ENCODE data around the gene DEFB128. TPM values are rescaled to one million over a fixed set of nuclear protein-coding genes. Genes with fewer than 3 reads are reported as not detected.

The DEFB128 gene
- total and polyA plus RNA-seq, 10 of the 15 experiments (the other 5 are each of a cell fraction or from before 2014, with no cell fraction given) = not detected

DNA sequence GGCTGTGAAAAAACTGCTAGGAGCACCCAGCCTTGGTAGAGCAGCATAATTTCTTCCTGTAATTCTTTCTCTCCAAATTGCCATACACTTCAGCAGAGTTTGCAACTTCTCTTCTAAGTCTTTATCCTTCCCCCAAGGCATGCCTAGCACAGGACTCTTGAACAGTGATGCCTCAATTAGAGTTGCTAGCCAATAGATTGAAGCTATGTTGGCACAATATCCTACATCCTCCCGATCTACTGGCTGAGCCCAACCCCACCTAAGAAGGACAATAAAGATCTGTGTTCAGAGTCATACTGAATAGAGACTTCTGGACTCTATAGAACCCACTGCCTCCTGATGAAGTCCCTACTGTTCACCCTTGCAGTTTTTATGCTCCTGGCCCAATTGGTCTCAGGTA is 47.2 kb downstream of the DEFB128 start, which contains the start of gene DEFB126:
Gene DEFB126 (plus strand): TSS at position 301 of the 400 bp plus-strand sequence. CDS start 39 bp downstream, at position 340.
- Histone ChIP-seq H3K9me3 (replicated peaks; ENCODE audit: control insufficient read depth, insufficient read depth, low read length) (no peaks in the 10 kb centered on the region; the same call in 2 of the 3 replicates), H3K4me2 (ENCODE audit: control insufficient read depth, insufficient read depth) (no peak within 1 kb of the TSS), H2AFZ (ENCODE audit: control insufficient read depth, low read depth, low read length) (no peak within 1 kb of the TSS), H3K27ac (ENCODE audit: control insufficient read depth, insufficient read depth) (no peak within 1 kb of the TSS), H3K36me3 (ENCODE audit: control insufficient read depth in 2 of 2, insufficient read depth in 2 of 2, low read length in 1 of 2) (no peaks in the 10 kb centered on the region), H3K27me3 (replicated peaks in 1 of 2; ENCODE audit: control insufficient read depth in 2 of 2, insufficient read depth in 2 of 2, low read length in 1 of 2) (no peaks in the 10 kb centered on the region; a peak in 2 of 4 replicates), H3K79me2 (ENCODE audit: control insufficient read depth, insufficient read depth, low read length) (no peaks in the 10 kb centered on the region), H3K4me3 (no peak within 1 kb of the TSS), H3K4me1 (ENCODE audit: control insufficient read depth, insufficient read depth, low read length) (no peaks in the 10 kb centered on the region), H3K9ac (ENCODE audit: control insufficient read depth, insufficient read depth, low read length) (no peak within 1 kb of the TSS), H4K20me1 (ENCODE audit: control insufficient read depth, insufficient read depth) (no peaks in the 10 kb centered on the region)
- ChIA-PET CTCF (no interaction called here), SMC1A (ENCODE audit: uncharacterized antibody, unreplicated experiment) (no interaction called here), RAD21 (ENCODE audit: unreplicated experiment) (no interaction called here), POLR2A (no interaction called here)
- FAIRE-seq (no peak), DNase-seq (ENCODE audit: low read depth, low spot score) (no peak), ATAC-seq (no peak)
- in situ Hi-C loops (cut with MboI) (no loop called here), intact Hi-C loops (cut with micrococcal nuclease; ENCODE audit: unreplicated experiment) (no loop called here)
- TF ChIP-seq, protein P1, sequence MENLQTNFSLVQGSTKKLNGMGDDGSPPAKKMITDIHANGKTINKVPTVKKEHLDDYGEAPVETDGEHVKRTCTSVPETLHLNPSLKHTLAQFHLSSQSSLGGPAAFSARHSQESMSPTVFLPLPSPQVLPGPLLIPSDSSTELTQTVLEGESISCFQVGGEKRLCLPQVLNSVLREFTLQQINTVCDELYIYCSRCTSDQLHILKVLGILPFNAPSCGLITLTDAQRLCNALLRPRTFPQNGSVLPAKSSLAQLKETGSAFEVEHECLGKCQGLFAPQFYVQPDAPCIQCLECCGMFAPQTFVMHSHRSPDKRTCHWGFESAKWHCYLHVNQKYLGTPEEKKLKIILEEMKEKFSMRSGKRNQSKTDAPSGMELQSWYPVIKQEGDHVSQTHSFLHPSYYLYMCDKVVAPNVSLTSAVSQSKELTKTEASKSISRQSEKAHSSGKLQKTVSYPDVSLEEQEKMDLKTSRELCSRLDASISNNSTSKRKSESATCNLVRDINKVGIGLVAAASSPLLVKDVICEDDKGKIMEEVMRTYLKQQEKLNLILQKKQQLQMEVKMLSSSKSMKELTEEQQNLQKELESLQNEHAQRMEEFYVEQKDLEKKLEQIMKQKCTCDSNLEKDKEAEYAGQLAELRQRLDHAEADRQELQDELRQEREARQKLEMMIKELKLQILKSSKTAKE (IDR thresholded peaks at IDR 0.05; ENCODE audit: low read depth, poor library complexity, severe bottlenecking) = no peak
- TF ChIP-seq WRNIP1 (IDR thresholded peaks at IDR 0.05; ENCODE audit: borderline replicate concordance, low read depth, low read length) (no peak), BACH1 (IDR thresholded peaks at IDR 0.05; ENCODE audit: borderline replicate concordance) (no peak)
- WGBS (ENCODE audit: insufficient coverage, insufficient replicate concordance, low lambda C conversion rate, missing lambda C conversion rate) = 0% methylated on average over 1 of the region's 1 CpG
- BruUV-seq (replicated peaks) = no TSS peak

Other genes starting within 250 kb of the DEFB128 start
Only the 7 nearest of the 11 such genes appear.
- not detected in 2 replicates for gene DEFB125, start 102.0 kb downstream of the DEFB128 start, total RNA-seq (2014; rRNA removed)
- not detected in 2 replicates for gene DEFB125, start 102.0 kb downstream of the DEFB128 start, total RNA-seq (2014; rRNA removed; fragmentation: Illumina TruSeq; extraction: Trizol)
- not detected in 2 replicates for gene DEFB125, start 102.0 kb downstream of the DEFB128 start, total RNA-seq (2021)
- not detected in 2 replicates for gene DEFB125, start 102.0 kb downstream of the DEFB128 start, polyA plus RNA-seq (2011; rRNA removed)
- gene DEFB125, start 102.0 kb downstream of the DEFB128 start, polyA plus RNA-seq (2014; fragmentation: Illumina TruSeq; extraction: Trizol) = not detected in 2 replicates
- gene DEFB125, start 102.0 kb downstream of the DEFB128 start, polyA plus RNA-seq (2014; fragmentation: Nextera tagmentation; extraction: Ambion mirVana) = not detected
- gene DEFB125, start 102.0 kb downstream of the DEFB128 start, polyA plus RNA-seq (2014; rRNA removed) = not detected in 2 replicates
- not detected for gene DEFB125, start 102.0 kb downstream of the DEFB128 start, polyA plus RNA-seq (2016; fragmentation: Nextera tagmentation; extraction: Ambion mirVana)
- gene DEFB126, start 47.1 kb downstream of the DEFB128 start, total RNA-seq (2014; rRNA removed) = not detected in 2 replicates
- gene DEFB126, start 47.1 kb downstream of the DEFB128 start, total RNA-seq (2014; rRNA removed; fragmentation: Illumina TruSeq; extraction: Trizol) = not detected in 2 replicates
- gene DEFB126, start 47.1 kb downstream of the DEFB128 start, total RNA-seq (2021) = not detected in 2 replicates
- not detected in 2 replicates for gene DEFB126, start 47.1 kb downstream of the DEFB128 start, polyA plus RNA-seq (2011; rRNA removed)
- gene DEFB126, start 47.1 kb downstream of the DEFB128 start, polyA plus RNA-seq (2014; fragmentation: Illumina TruSeq; extraction: Trizol) = not detected in 2 replicates
- not detected for gene DEFB126, start 47.1 kb downstream of the DEFB128 start, polyA plus RNA-seq (2014; fragmentation: Nextera tagmentation; extraction: Ambion mirVana)
- not detected in 2 replicates for gene DEFB126, start 47.1 kb downstream of the DEFB128 start, polyA plus RNA-seq (2014; rRNA removed)
- not detected for gene DEFB126, start 47.1 kb downstream of the DEFB128 start, polyA plus RNA-seq (2016; fragmentation: Nextera tagmentation; extraction: Ambion mirVana)
- not detected in 2 replicates for gene DEFB127, start 32.3 kb downstream of the DEFB128 start, total RNA-seq (2014; rRNA removed)
- gene DEFB127, start 32.3 kb downstream of the DEFB128 start, total RNA-seq (2014; rRNA removed; fragmentation: Illumina TruSeq; extraction: Trizol) = not detected in 2 replicates
- not detected in 2 replicates for gene DEFB127, start 32.3 kb downstream of the DEFB128 start, total RNA-seq (2021)
- not detected in 2 replicates for gene DEFB127, start 32.3 kb downstream of the DEFB128 start, polyA plus RNA-seq (2011; rRNA removed)
- not detected in 2 replicates for gene DEFB127, start 32.3 kb downstream of the DEFB128 start, polyA plus RNA-seq (2014; fragmentation: Illumina TruSeq; extraction: Trizol)
- not detected for gene DEFB127, start 32.3 kb downstream of the DEFB128 start, polyA plus RNA-seq (2014; fragmentation: Nextera tagmentation; extraction: Ambion mirVana)
- gene DEFB127, start 32.3 kb downstream of the DEFB128 start, polyA plus RNA-seq (2014; rRNA removed) = not detected in 2 replicates
- not detected for gene DEFB127, start 32.3 kb downstream of the DEFB128 start, polyA plus RNA-seq (2016; fragmentation: Nextera tagmentation; extraction: Ambion mirVana)
- gene DEFB129, start 37.5 kb upstream of the DEFB128 start, total RNA-seq (2014; rRNA removed) = not detected in 2 replicates
- gene DEFB129, start 37.5 kb upstream of the DEFB128 start, total RNA-seq (2014; rRNA removed; fragmentation: Illumina TruSeq; extraction: Trizol) = not detected in 2 replicates
- gene DEFB129, start 37.5 kb upstream of the DEFB128 start, total RNA-seq (2021) = not detected in 2 replicates
- not detected in 2 replicates for gene DEFB129, start 37.5 kb upstream of the DEFB128 start, polyA plus RNA-seq (2011; rRNA removed)
- not detected in 2 replicates for gene DEFB129, start 37.5 kb upstream of the DEFB128 start, polyA plus RNA-seq (2014; fragmentation: Illumina TruSeq; extraction: Trizol)
- gene DEFB129, start 37.5 kb upstream of the DEFB128 start, polyA plus RNA-seq (2014; fragmentation: Nextera tagmentation; extraction: Ambion mirVana) = not detected
- gene DEFB129, start 37.5 kb upstream of the DEFB128 start, polyA plus RNA-seq (2014; rRNA removed) = not detected in 2 replicates
- not detected for gene DEFB129, start 37.5 kb upstream of the DEFB128 start, polyA plus RNA-seq (2016; fragmentation: Nextera tagmentation; extraction: Ambion mirVana)
- gene DEFB132, start 68.0 kb upstream of the DEFB128 start, total RNA-seq (2014; rRNA removed) = not detected in 2 replicates
- gene DEFB132, start 68.0 kb upstream of the DEFB128 start, total RNA-seq (2014; rRNA removed; fragmentation: Illumina TruSeq; extraction: Trizol) = not detected in 2 replicates
- gene DEFB132, start 68.0 kb upstream of the DEFB128 start, total RNA-seq (2021) = not detected in 2 replicates
- not detected in 2 replicates for gene DEFB132, start 68.0 kb upstream of the DEFB128 start, polyA plus RNA-seq (2011; rRNA removed)
- gene DEFB132, start 68.0 kb upstream of the DEFB128 start, polyA plus RNA-seq (2014; fragmentation: Illumina TruSeq; extraction: Trizol) = not detected in 2 replicates
- gene DEFB132, start 68.0 kb upstream of the DEFB128 start, polyA plus RNA-seq (2014; fragmentation: Nextera tagmentation; extraction: Ambion mirVana) = not detected
- not detected in 2 replicates for gene DEFB132, start 68.0 kb upstream of the DEFB128 start, polyA plus RNA-seq (2014; rRNA removed)
- gene DEFB132, start 68.0 kb upstream of the DEFB128 start, polyA plus RNA-seq (2016; fragmentation: Nextera tagmentation; extraction: Ambion mirVana) = not detected
- gene C20orf96, start 101.0 kb upstream of the DEFB128 start, total RNA-seq (2014; rRNA removed) = 1.0 and 1.4 TPM in 2 replicates
- 1.4 and 1.8 TPM in 2 replicates for gene C20orf96, start 101.0 kb upstream of the DEFB128 start, total RNA-seq (2014; rRNA removed; fragmentation: Illumina TruSeq; extraction: Trizol)
- 7.4 and 8.4 TPM in 2 replicates for gene C20orf96, start 101.0 kb upstream of the DEFB128 start, total RNA-seq (2021)
- gene C20orf96, start 101.0 kb upstream of the DEFB128 start, polyA plus RNA-seq (2011; rRNA removed) = 3.2 and 4.3 TPM in 2 replicates
- 5.5 and 8.0 TPM in 2 replicates for gene C20orf96, start 101.0 kb upstream of the DEFB128 start, polyA plus RNA-seq (2014; fragmentation: Illumina TruSeq; extraction: Trizol)
- 1 to 10 TPM; 2.3 to 2.4 TPM for gene C20orf96, start 101.0 kb upstream of the DEFB128 start, polyA plus RNA-seq (2014; fragmentation: Nextera tagmentation; extraction: Ambion mirVana)
- 8.6 and 9.0 TPM in 2 replicates for gene C20orf96, start 101.0 kb upstream of the DEFB128 start, polyA plus RNA-seq (2014; rRNA removed)
- 1 to 10 TPM; 7.5 to 7.9 TPM for gene C20orf96, start 101.0 kb upstream of the DEFB128 start, polyA plus RNA-seq (2016; fragmentation: Nextera tagmentation; extraction: Ambion mirVana)
- gene ZCCHC3, start 107.9 kb upstream of the DEFB128 start, total RNA-seq (2014; rRNA removed) = 36.1 TPM in 2 replicates
- gene ZCCHC3, start 107.9 kb upstream of the DEFB128 start, total RNA-seq (2014; rRNA removed; fragmentation: Illumina TruSeq; extraction: Trizol) = 13.8 and 15.3 TPM in 2 replicates
- gene ZCCHC3, start 107.9 kb upstream of the DEFB128 start, total RNA-seq (2021) = 31.9 and 32.8 TPM in 2 replicates
- gene ZCCHC3, start 107.9 kb upstream of the DEFB128 start, polyA plus RNA-seq (2011; rRNA removed) = 31.3 and 33.1 TPM in 2 replicates
- 20.2 and 21.9 TPM in 2 replicates for gene ZCCHC3, start 107.9 kb upstream of the DEFB128 start, polyA plus RNA-seq (2014; fragmentation: Illumina TruSeq; extraction: Trizol)
- 10 to 100 TPM in 1 of 2 experiments, 1 to 10 TPM in 1; 5.3 to 10.8 TPM for gene ZCCHC3, start 107.9 kb upstream of the DEFB128 start, polyA plus RNA-seq (2014; fragmentation: Nextera tagmentation; extraction: Ambion mirVana)
- 32.1 and 33.5 TPM in 2 replicates for gene ZCCHC3, start 107.9 kb upstream of the DEFB128 start, polyA plus RNA-seq (2014; rRNA removed)
- gene ZCCHC3, start 107.9 kb upstream of the DEFB128 start, polyA plus RNA-seq (2016; fragmentation: Nextera tagmentation; extraction: Ambion mirVana) = 10 to 100 TPM in 1 of 2 experiments, 1 to 10 TPM in 1; 7.7 to 14.1 TPM

Measured in GM12878 (cell line).